CD4-positive, alpha-beta T cell treated with Interleukin-12 subunit alpha and Interleukin-12 subunit beta, for 1 hour (primary cell): ENCODE measurements around the gene KCNB1.

Source experiments
- DNase-seq: peaks from one replicate; pipeline ENCODE4 v3.0.0-alpha.2; 2020

The KCNB1 gene

DNA sequence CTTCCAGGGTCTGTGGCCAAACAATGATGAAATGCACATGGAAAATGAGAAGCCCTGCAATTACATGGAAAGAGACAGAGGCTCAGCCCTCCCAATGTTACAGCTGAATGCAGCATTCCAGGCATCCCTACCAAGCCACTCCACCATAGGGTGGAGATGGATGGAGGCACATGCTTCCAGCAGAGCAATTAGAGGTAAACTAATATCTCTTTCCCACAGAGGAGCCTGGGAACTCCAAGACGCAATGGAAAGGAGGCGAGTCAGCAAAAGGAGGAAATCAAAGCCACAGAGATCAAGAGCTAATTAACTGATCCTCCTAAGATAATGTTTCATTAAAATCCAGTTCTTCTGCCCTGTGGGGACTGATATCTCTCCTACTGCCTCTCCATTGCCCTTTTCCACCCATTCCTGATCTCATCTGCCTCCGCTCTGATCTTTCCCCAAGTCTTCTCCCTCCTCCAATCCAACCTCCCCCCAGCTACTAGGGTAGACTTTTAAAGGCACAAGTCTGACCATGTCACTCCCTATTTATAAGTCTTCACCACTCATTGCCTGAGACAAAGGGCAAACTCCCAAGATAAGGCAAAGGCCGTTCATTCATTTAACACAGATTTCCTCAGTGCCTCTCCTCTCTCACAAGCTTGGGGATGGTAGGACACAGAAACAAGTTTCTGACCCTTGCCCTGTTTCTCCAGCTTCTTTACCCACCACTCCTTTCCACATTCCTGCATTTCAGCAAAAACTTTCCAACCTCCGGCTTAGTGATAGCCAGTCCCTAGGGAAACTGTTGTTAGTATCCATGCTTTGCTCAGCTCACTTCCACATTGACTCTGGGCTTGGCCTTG is 14.3 kb upstream of the KCNB1 start:
- no peak for DNase-seq

DNA sequence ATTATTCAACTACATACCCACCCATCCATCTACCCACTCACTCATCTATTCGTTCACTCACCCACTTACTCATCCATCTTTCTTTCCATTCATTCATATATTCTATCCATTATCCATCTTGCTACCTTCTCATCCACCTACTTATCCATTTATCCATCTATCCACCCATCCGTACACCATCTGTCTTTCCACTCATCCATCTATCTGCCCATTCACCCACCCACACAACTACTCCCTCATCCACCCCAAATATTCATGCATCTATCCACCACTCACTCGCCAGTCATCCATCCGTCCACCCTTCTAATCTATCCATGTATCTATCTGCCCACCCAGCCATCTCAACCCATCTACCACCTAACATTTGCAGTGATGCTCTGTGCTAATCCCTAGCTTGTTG is 13.6 kb upstream of the KCNB1 start:
- DNase-seq: no peak

DNA sequence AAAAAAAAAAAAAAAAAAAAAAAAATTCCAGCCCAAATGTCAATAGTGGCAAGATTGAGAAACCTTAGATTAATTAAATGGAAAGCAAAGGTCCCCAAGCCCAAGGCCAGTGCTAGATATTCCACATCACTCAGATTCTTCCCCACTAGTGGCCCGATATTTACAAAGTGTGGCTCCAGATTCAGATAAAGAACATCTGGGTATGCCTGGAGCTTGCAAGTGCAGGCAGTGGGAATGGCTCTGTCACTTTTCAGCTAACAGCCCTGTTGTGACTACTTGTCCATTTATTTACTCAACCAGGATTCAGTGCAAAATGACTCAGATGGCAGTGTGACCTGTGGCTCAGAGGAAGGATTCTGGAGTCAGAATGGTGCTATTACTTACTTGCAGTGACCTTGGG is 8.2 kb upstream of the KCNB1 start:
- no peak for DNase-seq

DNA sequence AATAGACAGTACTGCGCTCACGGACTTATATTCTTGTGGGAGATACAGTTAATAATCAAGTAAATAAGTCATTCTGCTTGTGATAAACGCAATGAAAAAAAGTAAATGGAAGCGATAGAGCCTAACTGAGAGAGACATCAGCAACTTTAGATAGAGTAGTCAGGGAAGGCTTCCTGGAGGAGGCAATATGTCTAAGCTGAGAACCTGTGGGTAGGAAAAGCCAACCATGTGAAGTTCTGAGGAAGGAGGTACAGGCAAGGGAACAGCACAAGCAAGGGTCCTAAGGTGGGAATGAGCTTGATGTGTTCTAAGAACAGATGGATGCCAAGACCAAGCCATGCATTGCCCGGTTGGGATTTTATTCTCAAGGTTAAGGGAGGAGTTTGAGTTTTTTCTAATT is 7.2 kb upstream of the KCNB1 start:
- no peak for DNase-seq

- no peak for DNase-seq
Measured at GRCh38 chr20:49486064-49486463, 3.6 kb upstream of the KCNB1 start.

DNA sequence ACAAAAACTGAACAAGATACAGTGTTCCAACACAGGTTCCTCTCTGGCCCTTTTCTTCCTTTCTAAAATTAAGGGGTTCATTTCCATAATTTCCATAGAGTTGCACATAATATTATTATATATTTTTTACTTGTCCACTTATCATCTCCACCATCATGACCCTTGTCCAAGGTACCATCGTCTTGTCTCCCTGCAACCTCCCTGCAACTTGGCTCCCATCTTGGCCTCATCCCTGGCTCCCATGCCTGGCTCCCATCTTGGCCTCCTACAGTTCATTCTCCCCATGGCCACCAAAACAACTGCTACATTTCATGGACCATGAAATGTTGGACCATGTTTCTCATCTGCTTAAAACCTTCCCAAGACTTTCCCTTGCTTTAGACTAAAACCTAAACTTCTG is 3.1 kb upstream of the KCNB1 start:
- no peak for DNase-seq

GRCh38 chr20:49484180-49485140 is 2.0 kb upstream of the KCNB1 start:
- peak; percentile 52 for DNase-seq

GRCh38 chr20:49483696-49484123 is 1.2 kb upstream of the KCNB1 start:
- DNase-seq: no peak

GRCh38 chr20:49483018-49483695 is 689 bp upstream of the KCNB1 start:
- no peak for DNase-seq

DNA sequence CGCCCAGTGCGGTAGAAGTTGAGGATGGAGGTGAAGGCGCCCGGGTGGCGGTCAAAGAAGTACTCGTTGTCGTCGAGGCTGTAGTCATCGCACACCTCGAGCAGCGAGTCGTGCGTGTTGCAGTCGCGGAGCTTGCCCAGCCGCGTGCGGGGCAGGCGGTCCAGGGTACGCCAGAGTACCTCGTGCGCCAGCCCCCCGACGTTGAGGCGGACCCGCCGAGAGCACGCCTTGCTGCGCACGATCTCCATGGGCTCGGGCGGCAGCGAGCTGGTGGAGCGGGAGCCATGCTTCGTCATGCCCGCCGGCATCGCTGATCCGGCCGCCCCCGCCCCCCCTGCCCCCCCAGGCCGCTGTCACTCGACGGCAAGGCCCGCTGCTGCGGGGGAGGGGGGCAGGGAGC is 295 bp downstream of the KCNB1 start:
- no peak for DNase-seq

DNA sequence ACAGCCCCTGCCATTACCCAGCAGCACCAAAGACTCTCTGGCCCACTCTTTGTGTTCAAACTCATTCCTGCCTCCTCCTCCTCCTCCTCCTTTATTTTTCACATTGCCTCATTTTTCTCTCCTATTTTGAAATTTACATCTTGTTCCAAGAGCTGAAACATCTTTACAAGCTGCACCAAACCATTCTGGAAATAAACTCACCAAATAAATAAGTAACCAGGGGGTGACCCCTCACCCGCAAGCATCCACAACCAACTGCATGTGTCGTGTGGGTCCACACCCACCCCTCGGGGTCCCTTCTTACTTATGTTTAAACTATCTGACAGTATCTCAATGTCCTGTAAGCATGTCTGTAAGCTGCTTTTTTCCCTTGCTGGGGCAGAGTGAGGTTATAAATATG is 1.4 kb downstream of the KCNB1 start:
- DNase-seq: no peak

DNA sequence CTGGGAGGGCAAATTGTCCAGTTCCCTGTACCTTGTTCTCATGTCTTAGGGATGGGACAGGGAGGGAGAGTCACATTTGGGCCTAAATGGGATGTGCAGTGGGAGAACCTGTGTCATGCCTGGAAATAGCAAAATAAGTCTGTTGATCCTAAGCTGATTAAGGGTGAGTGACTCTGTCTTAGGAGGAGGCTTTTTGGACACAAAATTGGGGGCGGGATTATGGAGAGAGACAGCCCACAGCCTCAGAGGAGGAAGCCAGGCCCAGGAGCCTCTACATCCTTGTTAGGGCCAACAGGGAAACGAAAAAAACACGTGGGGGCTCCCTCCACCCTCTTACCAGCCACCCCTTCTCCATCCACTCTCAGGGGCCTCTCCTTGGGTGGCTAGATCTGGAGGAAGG is 2.2 kb downstream of the KCNB1 start:
- no peak for DNase-seq

DNA sequence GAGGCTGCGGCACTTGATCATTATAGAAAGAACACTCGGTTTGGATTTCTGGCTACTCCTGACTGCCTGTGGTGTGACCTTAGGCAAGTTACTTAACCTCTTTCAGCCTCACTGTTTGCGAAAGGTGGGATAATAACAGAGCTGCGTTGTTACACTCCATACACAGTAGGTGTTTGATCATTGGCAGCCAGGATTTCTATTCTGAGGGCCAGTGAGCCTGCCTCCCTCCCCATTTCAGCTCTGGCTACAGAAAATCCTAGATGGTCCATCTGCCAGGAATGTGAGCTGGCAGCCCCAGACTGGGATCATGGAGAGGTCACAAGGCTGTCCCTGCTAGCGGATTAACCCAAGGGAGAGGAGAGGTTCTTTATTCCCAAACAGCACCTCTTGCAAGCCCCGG is 2.7 kb downstream of the KCNB1 start:
- no peak for DNase-seq

- no peak for DNase-seq
Measured at GRCh38 chr20:49478754-49479689, 3.4 kb downstream of the KCNB1 start.

DNA sequence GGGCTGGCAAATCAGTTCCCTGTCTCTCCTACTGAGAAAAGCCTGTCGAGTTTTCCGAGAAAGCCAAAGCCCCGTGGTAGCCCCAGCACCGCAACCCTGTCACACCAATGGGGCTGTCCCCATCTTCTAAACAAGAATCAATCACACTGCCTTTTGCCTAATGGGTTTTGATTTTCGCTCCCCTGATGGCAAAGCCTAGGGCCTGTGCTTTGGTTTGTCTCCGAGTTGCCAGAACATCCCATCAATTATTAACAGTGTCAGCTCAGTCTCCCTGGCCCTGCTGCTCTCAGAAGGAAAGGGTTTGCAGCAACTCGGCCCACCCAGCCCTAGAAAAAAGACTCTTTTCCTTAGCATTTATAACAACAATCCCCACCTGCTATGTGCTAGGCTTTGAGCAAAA is 4.2 kb downstream of the KCNB1 start:
- DNase-seq: no peak

GRCh38 chr20:49477200-49477599 is 5.3 kb downstream of the KCNB1 start:
- DNase-seq: no peak

DNA sequence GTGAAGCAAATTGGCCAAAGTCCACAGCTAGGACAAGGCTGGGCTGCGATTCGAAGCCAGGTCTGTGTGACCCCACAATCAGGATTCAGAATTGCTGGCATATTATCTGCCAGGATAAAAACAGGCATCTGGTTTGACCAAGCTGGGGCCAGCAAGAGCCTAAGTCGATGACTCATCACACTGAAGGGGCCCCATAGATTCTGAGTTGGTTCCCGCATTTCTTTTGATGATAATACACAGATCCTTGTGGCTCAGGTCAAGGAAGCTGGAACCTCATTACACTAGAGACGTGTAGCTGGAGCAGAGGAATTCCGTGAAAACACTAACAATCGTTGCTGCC is 6.5 kb downstream of the KCNB1 start:
- DNase-seq: no peak

GRCh38 chr20:49475292-49476015 is 7.0 kb downstream of the KCNB1 start:
- no peak for DNase-seq

DNA sequence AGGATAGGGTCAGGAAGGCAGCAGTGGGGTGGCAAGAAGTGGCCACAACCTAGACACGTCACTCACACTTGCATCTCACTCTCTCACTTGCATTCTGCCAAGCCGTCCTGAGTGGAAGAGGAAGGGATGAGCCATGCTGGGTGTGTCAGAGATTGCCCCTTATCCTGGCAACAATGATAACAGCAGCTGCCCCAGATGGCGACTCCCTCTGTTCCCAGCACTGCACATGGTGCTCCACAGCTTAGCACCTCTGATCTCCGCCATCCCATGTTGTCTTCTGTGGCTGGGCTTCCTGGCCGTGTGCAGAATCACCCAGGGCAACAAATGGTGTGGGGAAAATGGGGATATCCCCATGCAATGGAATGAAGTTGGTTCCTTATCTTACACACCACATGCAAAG is 11.1 kb downstream of the KCNB1 start:
- no peak for DNase-seq

DNA sequence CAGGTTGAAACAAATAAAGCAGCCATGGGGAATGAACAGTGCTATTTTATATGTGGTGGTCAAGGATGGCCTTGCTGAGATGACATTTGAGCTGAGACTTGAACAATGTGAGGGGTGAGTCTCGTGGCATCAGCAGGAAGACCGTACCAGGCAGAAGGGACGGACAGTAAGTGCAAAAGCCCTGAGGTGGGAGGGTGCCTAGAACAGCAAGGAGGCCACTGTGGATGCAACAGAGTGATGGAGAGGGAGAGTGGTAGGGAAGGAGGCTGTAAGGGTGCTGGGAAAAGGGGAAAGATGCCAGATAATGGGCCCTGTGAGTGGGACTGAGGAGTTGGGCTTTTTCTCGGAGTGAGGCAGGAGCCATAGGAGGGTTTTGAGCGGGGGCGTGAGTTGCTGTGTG is 11.5 kb downstream of the KCNB1 start:
- DNase-seq: no peak

GRCh38 chr20:49469060-49469459 is 13.4 kb downstream of the KCNB1 start:
- no peak for DNase-seq

GRCh38 chr20:49468412-49468811 is 14.1 kb downstream of the KCNB1 start:
- DNase-seq: no peak
